Activated CD4-positive, alpha-beta T cell treated with anti-CD3 and anti-CD28 coated beads for 48 hours (primary cell): Measurements from ENCODE around the gene PDE10A.
"Not testable (repeated sequence)": the region's sequence is repeated elsewhere in the genome, so short reads cannot be mapped to it uniquely, and the experiment has no call there.

Experiments
- DNase-seq: peaks from one replicate; pipeline ENCODE4 v3.0.0-alpha.2; 2020

Gene PDE10A

GRCh38 chr6:165618891-165619290, 44.1 kb downstream of the PDE10A start:
- not testable (repeated sequence) for DNase-seq

DNA sequence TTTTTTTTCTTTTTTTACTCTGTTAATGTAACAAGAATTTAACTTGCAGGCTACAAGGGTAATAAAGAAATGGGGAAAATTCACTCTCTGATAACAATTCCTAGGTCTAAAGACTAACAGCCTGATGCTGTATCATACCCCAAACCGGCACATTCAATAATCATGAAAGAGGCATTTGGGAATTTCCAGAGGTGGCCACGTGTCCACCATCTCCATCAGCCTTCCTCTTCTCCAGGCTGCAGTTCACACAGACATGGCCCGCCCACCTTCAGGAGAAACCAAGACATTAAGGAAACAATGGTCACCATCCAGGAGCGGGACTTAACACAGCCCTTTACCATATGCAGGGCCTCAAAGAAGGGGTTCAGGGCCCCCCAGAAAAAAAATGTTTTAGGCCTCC, 44.8 kb downstream of the PDE10A start:
- DNase-seq = no peak

- DNase-seq = no peak
These were observed 45.5 kb downstream of the PDE10A start for GRCh38 chr6:165617528-165617927.

DNA sequence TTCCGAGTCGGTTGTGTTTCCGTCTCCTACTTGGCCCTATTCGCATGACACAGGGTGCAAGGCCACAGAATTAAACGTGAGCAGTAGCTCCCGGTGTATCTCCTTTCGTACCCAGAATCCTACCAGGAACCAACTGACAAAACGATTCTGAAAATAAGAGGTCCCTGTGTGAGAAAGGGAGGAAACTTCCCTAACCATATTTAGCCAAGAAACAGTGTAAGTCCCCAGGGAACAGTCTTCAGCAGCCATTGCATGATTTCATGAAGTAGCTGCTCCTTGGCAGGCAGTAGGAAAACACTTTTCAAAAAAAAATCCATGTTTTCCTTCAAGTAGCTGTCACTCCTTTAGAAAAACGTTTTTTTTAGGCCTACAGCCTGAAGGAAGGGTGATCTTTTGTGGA, 46.9 kb downstream of the PDE10A start:
- no peak for DNase-seq

GRCh38 chr6:165615636-165616035, 47.4 kb downstream of the PDE10A start:
- DNase-seq = no peak

GRCh38 chr6:165611294-165611693, 51.7 kb downstream of the PDE10A start:
- DNase-seq = no peak

GRCh38 chr6:165608577-165608976, 54.5 kb downstream of the PDE10A start:
- not testable (repeated sequence) for DNase-seq

GRCh38 chr6:165606740-165607008, 56.4 kb downstream of the PDE10A start:
- no peak for DNase-seq

DNA sequence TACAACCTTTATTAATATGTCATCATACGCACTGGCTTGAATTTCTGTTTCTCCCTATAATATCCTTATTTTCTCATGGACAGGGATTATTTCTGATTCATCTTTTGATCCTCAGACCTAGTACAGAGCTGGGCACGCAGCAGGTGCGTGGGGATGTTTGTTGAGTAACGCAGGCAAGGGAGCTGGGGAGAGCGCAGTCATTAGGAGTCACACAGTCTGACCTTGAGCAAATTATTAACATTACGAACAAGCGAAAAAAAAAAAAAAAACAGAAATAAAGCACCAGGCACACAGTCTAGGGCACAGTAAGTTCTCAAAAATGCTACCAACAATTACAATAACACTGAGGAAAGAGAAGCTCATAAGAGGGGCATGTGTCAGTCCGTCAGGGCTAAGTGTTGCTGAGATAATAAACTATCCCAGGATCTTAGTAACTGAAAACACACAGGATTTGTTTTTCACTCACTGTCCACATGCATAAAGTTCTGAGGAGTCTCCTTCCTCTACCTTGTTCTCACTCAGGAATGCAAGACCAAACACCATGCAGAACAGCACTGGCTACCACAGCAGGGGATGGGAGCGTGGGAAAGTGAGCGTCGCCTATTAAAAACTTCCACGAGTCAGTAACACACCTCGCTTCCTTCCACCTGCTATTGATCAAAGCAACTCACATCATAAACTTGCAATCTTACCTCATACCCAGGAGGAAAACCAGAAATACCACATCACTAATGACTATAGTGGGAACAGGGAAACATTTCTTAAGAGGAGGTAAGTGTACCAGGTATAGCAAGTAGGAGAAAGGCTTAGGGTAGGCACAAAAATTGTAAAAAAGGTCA, 56.9 kb downstream of the PDE10A start:
- DNase-seq = no peak

GRCh38 chr6:165605182-165605875, 57.7 kb downstream of the PDE10A start:
- no peak for DNase-seq

DNA sequence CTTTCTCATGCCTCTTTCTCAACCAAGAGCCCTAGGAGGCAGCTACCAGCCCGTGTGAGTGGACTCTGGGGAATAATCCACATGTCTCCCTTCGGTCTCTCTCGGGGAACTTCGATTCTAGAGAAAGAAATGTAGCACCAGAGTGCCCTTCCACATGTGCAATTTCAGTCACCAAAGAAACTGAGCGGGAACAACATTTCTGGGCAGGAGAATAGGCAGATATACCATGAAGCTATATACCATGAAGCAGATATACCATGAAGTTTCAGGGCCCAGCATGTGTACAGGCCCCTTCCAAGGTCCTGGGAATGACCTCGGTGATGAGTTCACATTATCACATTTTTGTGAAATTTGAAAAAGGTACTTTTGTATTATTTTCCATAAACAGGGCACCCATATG, 60.8 kb downstream of the PDE10A start:
- no peak for DNase-seq

- no peak for DNase-seq
These were observed 62.4 kb downstream of the PDE10A start for GRCh38 chr6:165600606-165601005.

DNA sequence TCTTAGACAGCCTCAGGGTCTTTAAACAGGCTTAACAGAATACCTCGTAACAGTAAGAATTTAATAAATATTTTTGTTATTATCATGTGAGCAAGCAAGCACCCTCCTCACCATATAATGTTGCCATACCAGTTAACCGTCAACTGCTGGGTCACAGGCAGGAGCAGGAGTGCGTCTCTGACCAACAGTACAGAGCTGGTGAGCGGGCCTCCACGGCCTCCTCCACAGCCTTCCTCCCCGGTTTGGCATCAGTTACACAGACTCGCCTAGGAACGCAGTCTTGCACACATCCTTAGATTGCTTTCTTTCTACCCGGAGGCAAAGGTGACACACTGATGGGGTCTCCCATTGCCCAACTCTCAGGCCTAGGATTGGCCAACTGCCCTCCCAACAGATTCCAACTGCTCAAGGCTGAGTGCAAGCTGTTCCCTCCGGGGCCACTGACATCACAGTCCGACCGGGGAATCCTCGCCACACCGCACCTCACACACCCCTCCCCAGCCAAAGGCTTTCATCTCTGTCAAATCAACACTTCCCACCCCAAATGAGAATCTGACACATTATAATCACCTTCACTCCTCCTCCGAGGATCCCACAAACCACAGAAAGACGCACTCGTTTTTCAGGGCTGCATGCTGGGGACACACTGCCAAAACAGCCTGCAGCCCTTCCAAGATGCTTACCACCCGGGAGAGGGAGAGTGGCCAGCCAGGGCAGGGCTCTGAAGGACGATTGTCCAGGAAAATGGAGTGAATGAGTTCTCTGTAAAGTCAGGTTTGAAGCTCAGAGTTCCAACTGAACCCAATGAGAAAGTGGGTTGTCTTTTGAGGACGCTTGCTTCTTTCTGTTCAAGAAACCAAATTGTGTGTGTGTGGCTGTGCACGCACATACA, 63.2 kb downstream of the PDE10A start:
- no peak for DNase-seq

DNA sequence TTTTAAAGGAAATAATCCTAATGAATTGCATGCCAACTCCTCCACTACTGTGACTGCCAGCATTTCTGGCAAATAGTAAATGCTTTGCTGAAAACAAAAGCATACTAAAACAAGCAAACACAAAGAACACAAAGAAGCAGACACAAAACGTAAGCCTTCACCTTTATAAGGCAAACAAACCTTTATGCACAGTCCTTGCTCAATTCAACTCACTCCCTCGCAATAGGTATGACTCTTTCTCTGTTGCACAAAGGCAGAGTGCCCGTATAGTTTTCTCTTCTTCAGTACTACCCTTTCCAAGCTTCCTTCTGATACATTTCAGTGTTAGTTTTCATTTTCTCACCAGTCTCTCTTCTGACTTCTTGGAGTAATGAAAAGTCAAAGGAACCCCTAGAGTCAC, 63.9 kb downstream of the PDE10A start:
- DNase-seq = no peak

GRCh38 chr6:165597821-165598220, 65.2 kb downstream of the PDE10A start:
- DNase-seq = no peak

DNA sequence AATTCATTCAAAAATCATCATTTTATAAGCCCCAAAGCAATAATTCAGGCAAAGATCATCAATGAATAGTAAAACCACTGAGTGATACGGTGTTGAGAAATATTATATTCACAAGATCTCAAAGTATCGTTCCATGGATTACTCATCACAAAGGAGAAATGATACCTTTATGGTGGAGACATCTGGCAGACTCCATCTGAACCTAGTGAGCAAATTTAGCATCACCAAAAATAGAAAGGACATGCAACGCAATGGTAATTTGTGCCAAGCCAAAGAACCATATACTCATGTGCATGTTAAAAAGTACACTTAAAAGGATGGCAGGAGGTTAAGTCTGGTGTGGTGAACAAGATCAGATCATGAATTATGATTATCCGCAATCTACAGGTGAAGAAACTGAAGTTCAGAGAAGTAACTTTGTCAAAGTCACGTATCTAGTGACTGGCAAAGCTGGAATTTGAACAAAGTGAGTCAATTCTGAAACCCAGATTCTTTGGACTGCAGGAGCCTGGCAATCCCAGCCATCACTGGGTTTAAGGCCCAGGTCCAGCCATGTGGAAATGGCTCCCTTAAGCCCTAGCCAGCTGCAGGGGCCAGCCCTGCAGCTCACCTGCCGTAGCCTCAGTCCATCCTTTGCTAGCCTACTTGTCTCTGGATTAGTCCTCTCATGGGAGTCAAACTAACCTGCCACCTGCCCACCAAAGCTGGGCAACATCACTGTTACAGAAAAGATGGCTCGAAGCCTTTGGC, 68.3 kb downstream of the PDE10A start:
- no peak for DNase-seq

- not testable (repeated sequence) for DNase-seq
These were observed 70.1 kb downstream of the PDE10A start for GRCh38 chr6:165592947-165593346.

GRCh38 chr6:165588515-165588914, 74.5 kb downstream of the PDE10A start:
- no peak for DNase-seq

DNA sequence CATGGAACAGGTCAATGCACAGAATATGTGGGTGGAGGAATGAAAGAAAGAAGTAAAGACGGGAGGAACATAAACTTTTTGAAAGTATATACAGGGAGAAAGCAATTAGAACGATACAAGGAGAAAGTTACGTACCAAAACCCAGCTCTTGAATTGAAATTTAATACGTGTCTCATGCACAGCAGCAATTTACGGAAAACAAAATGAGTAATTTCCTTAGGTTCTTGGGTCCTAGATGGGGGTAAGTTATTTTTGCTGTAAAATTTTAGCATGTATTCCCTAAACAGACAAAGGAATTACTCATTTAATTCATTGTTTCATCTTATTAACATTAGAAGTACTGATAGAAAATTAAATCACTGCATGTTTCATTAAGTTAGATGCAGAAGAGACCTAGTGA, 75.8 kb downstream of the PDE10A start:
- no peak for DNase-seq

DNA sequence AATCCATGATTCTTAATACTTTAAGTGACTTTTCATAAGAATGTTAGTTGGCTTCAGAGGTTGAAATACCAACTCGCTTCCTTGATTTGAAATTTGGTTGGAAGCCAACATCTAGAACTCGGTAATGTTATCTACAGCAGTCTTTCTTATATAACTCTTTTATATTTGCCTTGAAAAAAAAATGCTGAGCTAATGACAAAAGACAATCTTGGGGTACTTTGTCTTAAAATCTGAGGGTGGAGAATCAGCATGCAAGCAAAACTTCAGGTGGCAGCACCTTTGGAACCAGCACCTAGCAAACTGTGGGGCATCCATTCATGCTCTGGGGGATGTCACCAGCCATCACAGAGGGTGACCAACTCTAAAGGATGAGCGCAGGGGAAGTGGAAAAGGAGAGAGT, 76.3 kb downstream of the PDE10A start:
- DNase-seq = no peak

GRCh38 chr6:165585060-165585459, 78.0 kb downstream of the PDE10A start:
- DNase-seq = no peak

- no peak for DNase-seq
These were observed 78.5 kb downstream of the PDE10A start for GRCh38 chr6:165584541-165584940.

DNA sequence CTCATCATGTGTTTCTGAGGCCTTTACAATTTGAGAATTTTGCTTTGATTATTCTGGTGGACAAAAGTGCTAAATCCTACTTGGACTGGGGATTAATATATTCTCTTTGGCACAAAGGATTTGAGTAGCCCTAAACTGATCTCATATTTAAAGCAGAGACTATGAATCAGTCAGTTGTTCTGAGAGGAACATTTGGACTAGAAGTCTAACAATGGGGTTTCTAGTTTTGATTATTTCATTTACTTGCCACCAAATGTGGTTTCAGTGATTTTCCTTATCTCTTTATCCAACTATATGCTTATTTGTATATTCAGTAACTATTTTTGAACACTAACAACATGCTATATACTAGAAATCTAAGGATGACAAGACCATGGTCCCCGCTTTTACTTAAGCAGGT, 81.4 kb downstream of the PDE10A start:
- DNase-seq = no peak
